Activated T-cell treated with anti-CD3 and anti-CD28 coated beads for 48 hours (primary cell): ENCODE data around the gene AK2.

Source experiments
- DNase-seq: peaks from one replicate; pipeline ENCODE4 v3.0.0-alpha.2; 2020; ENCODE audit warnings: low read depth

Gene AK2

DNA sequence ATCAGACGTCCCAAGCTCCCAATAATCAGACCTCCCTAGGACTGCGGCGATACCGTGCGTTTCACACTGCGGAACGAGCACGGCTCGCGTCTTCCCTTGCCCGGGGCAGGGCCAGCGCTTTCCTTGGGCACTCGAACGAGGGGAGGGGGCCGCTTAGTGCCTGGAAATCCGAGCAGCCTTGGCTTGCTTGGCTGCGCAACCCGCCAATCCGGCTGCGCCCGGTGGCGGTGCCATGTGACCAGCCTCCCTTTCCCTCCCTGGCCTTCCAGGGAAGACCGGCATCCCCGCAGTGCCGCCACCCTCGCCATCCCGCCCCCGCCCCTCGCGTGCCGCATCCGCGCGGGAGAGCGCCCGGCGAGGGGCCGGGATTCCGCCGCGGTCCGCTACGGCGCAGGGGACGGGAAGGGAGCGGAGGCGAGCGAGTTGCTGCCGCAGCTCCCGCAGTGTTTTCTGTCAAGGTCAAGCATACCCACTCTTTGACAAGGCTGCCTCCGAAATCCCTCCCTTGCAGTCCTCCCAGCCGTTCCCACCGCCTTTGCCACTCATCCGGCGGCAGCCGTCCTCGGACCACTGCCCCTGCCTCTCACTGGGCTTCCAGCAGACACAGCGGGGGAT lies 63.8 kb downstream of the AK2 start:
- no peak for DNase-seq

DNA sequence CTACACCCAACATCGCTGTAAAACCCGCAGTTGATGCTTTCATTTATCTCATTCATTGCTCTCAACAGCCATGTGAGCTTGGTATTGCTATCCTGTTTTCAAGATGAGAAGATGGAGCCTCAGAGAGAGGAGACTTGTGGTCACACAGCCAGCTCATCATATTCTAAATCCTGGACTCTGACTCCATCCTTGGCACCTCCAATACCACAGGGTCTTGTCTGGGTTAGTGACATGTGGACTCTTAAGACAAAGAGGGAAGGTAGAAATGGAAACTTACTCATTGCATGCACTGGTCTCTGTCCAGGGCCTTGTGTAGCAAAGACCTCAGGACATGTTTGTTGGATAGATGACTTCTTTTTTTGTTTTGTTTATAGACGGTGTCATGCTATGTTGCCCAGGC lies 65.1 kb downstream of the AK2 start:
- no peak for DNase-seq

DNA sequence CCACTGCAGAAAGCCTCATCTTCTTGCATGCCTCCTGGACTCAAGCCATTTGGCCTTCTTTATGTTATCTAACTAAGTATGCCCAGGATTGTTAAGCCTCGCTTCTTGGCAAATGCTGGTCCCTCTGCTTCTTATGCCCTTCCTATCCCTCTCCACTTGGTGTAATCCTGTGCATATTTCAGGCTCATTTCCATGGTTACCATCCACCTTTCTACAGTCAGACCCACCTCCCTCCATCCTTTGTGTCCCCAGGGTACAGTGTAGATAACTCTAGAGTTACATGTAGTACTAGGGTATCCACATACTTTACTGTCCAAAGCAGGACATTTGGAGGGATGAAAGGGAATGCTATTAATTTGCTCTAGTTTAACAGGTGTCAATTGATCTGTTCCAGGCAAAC lies 65.5 kb downstream of the AK2 start:
- no peak for DNase-seq

DNA sequence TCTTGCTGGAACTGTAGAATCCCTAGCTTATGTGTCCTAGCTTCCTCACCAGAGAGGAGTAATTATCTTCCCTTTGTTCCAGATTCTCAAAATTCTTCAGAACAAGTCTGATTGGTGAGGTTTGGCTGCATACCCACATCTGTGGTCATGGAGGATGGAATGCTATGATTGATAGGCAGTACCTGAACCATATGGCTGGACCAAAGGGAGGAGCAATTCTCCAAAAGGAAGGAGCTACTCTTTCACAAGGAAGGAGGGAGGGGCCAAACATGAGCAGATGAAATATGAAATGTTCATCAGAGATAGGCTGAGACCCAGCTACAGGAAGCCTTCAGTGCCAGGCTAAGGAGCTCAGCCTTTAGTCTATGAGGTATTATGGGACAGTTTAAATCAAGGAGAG lies 67.1 kb downstream of the AK2 start:
- no peak for DNase-seq

DNA sequence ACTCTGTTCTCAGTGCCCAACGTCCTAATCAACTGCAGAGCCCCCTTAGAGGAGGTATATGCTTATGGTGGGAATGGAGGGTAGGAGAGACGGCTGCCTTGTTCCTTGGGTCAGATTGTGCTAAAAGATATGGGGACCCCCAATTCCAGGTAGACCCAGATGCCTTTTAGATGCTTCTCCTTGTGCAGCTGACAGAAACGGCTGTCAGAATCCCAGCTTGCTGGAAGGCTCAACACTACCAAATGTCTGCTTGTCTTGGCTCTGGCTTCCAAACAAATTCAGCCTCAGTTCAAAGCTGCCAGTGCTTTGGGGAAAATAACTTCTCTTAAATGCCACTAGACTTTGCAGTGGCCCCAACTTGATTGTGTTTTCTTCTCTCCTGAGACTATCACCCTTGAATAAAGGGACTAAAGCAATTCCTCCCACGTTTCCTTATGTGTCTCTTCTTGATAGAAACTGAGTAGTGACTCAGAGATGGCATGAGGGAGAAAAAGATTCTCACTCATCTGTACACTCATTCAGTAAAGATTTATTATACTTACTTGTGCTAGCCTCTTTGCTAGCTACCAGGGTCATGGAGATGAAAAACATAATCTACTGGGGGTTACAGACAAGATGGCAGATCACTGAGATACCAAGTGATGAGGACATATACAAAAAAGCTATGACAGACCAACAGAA lies 68.7 kb downstream of the AK2 start:
- no peak for DNase-seq

DNA sequence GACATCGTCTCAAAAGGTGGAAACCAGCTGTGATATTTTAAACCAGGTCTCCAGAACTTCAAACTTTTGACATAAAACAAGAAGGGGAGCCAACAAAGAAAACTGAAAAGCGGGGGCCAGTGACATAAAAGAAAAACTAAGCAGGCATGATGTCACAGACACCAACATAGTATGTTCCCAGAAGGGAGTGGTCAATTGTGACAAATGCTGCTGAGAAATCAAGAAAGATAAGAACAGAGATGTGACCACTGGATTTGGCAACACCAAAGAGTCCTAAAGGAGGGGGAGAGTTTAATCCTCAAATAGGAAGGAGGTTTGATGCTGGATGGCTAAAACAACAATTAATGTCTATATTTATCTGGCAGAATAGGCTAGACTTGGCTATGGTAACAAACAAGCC lies 69.8 kb downstream of the AK2 start:
- DNase-seq = no peak

DNA sequence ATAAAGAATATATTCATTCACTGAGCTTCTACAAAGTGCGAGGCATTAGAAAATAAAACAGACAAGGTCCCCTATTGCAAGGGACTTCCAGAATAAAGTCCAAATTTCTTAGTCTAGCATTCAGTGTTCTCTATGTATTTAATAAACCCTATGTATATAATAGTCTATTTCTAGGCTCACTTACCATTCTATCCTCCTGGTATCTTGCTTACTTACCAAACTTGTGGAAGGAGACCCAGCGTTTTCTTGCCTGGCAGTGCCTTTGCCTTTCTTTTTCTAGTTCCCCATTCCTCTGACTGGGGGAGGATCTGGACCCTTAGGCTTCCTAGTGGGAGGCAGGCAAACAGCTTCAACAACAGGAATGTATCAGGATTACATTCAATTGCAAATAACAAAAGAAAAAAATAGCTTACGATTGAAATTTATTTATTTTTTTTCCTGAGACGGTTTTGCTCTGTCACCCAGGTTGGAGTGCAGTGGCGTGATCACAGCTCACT lies 71.4 kb downstream of the AK2 start:
- no peak for DNase-seq

DNA sequence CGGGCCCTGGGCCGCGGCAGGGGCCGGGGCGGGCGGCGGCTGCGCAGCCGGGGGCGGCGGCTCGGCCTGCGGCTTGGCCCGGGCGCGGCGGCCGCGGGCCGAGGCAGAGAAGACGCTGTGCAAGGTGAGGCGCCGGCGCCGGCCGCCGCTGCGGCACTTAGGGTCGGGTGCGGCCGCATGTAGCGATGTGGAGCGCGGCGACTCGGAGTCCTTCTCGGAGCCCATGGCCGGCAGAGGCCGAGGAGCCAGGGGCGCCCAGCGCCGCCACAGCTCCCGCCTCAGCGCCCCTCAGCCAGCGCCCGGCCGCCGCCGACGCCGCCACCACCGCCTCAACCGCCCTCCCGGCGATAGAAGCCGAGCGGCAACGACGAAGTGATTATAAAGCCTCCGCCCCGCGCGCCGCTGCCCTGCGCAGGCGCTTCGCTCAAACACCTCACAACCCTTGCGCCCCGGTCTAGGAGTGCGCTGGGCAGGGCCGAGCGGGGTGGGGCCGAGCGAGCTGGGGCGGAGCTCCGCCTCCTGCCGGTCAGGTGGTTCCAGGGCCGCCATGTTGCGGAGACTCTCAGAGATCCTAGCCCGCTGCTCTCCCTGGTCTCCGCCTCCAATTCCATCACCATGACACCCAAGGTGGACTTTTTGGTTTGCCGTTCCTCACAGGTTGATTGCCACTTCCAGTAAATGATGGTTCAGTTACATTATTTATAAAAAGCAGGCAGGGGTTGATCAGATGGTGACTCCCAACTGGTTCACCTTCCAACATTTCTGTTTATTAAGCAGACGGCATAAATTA lies 72.0 kb downstream of the AK2 start, which contains the start of gene RNF19B:
Gene RNF19B (minus strand): TSS at position 349 of the 790 bp plus-strand sequence. CDS start 124 bp downstream, at position 225.
- peak; percentile 97 for DNase-seq

DNA sequence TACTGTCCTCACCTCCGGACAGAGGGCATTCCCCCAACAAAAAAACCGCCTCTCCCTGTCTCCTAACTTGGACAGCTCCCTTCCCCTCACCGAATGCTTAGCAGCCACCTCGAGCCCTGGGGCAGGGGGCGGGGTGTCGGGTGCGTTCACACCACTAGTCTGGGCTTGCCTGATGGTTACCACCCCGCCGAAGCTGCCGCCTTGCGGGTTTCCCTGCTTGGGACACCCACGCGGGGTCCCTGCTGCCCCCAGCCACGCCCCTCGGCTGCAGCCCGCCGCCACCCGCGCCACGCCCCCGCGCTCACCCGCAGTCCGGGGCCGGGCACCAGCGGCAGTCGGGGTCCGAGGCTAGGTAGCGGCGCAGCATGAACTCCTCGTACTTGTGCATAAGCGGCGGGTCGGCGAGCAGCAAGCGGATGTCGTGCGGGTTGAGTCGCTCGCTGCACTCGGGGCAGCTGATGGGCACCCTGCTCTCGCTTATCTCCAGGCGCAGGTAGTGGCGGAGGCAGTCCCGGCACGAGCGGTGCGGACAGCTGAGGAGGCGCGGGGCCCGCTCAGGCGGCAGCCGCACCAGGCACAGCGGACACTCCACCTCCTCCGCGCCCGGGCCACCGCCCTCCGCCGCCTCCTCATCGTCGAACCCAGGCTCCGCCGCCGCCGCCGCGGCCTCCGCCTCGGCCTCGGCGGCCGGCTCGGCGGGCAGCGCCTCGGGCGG lies 72.8 kb downstream of the AK2 start:
- DNase-seq = peak; percentile 52

DNA sequence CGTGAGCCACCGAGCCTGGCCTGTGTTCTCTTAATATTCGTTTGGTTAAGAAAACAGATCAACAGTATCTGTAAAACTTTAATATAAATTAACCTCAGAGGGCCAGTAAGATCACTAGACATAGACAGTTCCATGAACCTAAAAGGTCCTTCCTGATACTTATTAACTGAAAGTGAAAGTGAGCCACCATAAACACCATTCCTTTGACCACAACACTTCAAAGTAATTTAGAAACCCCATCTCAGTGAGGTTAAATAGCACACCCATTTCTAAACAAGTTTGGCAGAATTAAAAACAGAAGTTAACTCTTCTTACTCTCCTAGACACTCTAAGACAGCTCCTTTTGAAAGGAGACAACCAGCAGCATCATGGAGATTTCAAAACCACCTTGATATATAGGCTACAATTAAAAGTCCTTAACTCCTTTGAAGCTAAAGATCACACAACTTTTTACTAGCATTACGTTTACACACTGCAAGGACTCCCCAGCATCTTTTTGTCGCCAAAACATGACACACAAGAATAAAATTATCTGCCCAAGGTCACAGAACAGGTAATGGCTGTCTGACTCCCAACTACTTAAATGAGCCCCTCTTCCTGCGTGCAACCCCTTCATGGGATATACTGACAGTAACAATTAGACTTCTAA lies 74.3 kb downstream of the AK2 start:
- no peak for DNase-seq

DNA sequence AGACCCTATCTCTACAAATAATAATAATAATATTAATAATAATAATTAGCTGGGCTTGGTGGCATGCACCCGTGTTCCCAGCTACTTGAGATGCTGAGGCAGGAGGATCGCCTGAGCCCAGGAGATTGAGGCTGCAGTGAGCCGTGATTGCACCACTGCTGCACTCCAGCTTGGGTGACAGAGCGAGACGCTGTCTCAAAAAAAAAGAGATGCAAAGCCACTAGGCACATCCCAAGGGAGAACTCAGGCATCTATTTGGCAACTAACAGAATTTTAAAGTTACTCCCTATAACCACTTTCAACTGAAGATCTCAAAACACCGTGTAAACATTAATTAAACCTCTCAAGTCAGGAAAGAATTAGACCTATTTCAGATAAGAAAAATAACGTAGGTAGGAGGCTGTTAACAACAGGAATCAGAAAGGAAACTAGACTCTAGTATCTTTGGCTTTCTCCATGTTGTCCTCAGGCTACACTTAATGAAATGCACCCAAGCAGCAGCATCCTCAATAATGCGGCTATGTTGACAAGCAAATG lies 75.8 kb downstream of the AK2 start:
- DNase-seq = no peak

DNA sequence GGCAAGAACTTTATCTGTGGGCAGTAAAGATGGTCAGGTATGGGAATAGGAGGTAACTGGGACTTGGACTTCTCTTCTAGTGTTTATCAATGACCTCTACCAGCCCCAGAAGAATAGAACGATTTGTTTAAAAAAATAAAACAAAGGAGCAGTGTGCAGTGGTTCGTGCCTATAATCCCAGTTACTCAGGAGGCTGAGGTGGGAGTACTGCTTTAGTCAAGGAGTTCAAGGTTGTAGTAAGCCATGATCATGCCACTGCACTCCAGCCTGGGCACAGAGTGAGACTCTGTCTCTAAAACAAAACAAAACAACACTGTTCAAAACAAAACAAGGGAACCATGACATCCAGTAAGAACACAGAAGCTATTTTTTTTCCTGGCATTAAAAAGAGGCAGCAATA lies 76.3 kb downstream of the AK2 start:
- DNase-seq = no peak

DNA sequence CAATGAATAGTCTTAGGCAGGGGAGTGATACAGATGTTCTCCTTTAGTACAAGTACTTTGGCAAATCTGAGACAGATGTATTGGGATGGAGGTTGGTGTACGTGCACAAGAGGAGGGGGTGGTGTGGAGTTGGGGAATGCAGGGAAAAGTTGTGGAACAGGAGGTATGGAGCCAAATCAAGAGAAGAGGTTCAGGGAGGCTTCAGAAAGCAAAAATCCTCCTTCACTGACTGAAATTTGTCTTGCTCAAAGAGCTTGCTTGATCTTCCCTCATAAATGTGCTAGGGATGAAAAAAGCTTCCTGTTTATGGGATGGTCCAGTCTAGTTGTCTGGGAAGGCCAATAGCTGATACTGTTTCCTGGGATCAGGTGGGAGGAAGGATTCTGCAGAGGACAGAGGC lies 77.9 kb downstream of the AK2 start:
- no peak for DNase-seq
